CD4-positive, alpha-beta T cell treated with Interferon alpha-2 for 1 hour (primary cell): ENCODE results near the gene GRAMD4.
A peak's percentile ranks its signal among the peaks of the same experiment; 100 is the strongest.
"Not testable (repeated sequence)": the region's sequence is repeated elsewhere in the genome, so short reads cannot be mapped to it uniquely, and the experiment has no call there.

ENCODE experiments used
- DNase-seq, 2 donors: peaks; one replicate each; pipeline ENCODE4 v3.0.0-alpha.2; 2020 to 2022

The GRAMD4 gene

DNA sequence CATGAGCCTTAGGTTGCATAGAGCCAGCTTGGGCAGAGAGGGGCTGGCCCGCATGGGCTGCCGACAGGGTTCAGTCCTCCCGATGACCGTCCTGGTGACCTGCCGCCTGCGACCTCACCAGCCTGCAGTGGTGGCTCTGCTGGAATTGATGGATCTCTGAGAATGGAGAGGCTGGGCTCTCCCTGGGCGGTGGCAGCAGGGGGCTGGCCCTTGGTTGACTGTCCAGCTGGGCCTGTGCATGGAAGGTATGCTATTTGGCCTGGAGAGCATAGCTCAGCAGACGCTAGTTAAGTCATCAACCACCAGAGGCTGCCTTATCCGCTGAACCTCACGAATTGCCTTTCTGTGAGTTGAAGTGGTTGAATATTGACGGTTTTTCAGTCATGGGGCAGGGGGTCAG is 19.7 kb downstream of the GRAMD4 start:
- no peak for DNase-seq

DNA sequence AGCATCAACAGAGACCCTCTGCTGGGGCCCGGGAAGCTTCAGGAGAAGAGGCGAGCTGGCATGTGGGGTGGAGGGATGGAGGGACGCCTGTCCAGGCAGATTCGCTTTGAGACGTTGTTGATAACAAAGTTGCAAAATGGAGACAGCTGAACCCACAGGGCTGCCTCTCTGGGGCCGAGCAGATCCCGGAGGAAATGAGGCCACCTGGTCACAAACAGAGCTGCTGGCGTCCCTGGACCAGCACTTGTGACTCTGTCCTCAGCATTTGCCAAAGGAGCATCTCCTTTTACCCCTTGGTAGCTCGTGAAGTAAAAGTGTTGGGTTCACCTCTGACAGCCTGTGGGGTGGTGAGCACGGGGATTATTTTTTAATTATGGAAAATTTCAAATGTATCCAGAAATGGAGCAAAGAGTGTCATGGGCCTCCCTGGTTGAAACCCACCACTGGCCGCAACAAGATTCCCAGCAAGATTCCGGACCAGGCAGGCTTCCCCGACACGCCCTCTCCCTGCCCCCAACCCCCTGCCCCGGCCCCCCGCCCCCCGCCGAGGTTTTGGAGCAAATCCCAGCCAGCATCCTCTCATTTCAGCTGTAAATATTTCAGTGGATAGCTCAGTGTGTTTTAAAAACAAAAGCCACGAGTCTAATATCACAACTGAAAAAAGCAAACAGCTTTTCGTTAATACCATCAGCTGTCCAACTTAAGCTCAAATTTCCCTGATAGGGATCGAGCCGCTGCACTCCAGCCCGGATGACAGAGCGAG is 20.3 kb downstream of the GRAMD4 start:
- DNase-seq = no peak

DNA sequence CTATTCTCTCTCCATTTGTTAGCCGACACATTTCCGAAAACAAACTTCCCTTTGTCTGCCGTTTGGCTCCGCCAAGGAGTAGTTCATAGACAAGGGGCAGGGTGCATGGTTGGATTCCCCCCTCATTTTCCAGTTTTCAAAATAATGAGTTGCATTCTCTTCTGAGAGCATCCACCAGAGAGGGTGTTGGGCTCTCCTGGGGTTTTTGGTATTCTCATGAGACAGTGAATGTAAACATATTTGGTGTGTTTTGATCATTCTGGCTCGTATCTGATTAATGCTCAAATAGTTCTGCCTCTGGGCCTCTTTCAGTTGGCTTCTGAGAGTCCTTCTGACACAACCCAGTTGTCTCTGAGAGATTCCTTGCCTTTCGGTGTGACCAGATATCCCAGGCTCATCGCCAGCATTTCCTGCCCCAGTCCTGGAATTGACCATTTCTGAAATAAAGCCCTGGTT is 21.7 kb downstream of the GRAMD4 start:
- no peak for DNase-seq

DNA sequence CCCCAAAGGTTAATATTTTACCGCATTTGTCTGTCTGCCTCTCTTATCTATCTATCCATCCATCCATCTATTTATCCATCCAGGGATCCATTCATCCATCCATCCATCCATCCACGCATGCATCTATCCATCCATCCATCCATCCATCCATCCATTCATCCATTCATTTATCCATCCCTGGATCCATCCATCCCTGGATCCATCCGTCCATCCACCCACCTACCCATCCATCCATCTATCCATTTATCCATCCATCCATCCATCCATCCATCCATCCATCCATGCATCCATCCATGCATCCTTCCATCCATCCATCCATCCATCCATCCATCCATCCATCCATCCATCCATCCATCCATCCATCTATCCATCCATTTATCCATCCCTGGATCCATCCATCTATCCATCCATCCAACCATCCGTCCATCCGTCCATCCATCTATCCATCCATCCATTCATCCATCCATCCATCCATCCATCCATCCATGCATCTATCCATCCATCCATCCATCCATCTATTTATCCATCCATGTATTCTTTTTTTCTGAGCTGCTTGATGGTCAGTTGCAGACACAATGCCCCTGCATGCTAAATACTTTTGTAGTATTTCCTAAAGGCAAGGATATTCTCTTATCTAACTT is 22.8 kb downstream of the GRAMD4 start:
- DNase-seq = not testable (repeated sequence)

DNA sequence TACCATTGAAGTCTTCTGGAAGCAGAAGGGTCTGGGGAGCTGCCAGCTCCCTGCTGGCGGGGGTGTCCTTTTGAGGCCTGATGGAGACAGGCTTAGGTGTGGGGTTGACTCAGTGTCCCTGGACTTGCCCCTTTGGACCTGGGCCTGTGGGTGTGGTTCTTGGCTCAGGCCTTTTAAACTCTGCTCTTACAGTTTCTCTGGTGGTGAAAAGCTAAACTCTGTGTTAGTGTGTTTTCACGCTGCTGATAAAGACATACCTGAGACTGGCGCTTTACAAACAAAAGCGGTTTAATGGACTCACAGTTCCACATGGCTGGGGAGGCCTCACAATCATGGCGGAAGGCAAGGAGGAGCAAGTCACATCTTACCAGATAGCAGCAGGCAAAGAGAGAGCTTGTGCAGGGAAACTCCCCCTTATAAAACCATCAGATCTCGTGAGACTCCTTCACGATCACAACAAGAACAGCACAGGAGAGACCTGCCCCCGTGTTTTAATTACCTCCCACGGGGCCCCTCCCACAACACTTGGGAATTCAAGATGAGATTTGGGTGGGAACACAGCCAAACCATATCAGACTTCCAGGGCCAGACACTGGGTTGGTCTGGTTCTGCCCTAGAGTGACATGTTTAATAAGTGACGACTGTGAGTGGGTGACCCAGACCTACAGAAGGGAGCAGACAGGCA is 26.5 kb downstream of the GRAMD4 start:
- DNase-seq = no peak

DNA sequence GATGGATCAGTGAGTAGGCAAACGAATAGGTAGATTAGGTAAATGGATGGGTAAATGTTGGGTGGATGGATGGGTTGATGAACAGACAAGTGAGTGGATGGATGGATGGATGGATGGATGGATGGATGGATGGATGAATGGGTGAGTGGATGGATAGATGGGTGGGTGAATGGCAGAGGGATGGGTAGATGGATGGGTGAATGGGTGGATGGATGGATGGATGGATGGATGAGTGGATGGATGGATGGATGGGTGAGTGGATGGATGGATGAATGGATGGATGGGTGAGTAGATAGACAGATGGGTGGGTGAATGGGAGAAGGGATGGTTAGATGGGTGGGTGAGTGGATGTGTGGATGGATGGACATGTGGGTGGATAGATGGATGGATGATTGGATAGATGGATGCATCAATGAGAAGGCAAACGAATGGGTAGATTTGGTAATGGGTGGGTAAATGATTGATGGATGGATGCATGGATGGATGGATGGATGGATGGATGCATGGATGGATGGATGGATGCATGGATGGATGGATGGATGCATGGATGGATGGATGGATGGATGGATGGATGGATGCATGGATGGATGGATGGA is 28.1 kb downstream of the GRAMD4 start:
- not testable (repeated sequence) for DNase-seq

DNA sequence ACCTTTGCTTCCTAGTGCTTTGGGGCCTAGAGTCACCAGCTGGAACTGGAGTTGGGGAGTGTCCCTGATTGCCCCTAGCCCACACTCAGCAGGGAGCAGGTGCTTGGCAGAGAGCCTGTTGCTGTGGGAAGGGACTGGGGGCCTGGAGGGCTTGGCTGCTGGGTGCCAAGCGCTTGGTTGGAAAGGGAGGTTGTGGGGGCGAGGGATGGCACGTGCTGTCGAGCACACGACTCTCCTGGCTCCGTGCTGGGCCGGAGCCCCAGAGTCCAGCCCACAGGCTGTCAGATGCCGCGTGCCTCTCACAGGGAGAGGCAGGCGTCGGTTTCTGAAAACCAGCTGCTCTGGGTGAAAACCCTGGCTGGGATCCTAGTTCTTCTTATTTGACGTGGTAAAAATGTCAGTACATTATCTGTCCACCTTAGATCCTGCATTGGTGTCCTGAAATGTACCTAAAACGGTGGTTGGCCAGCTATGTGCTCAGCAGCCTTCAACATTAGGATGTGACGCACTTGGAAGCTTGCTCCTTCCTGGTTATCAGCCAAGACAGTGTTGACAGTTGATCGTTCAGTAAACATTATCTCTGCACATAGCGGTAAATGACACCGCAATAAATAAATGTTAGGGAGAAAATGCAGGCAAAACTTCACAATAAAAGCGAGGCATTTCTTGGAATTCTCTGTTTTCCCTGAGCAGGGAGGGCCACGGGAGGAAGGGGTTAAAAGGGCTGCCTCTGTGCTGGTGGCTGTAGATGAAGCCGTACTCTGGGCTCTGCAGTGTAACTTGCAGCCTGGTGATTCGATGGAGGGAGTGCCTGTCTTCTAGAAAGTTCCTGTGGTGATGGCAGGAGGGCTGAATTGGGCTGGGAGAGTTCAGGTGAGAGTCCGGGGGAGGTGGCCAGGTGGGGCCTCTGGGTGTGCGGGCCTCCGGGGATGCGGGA is 29.2 kb downstream of the GRAMD4 start:
- no peak for DNase-seq

DNA sequence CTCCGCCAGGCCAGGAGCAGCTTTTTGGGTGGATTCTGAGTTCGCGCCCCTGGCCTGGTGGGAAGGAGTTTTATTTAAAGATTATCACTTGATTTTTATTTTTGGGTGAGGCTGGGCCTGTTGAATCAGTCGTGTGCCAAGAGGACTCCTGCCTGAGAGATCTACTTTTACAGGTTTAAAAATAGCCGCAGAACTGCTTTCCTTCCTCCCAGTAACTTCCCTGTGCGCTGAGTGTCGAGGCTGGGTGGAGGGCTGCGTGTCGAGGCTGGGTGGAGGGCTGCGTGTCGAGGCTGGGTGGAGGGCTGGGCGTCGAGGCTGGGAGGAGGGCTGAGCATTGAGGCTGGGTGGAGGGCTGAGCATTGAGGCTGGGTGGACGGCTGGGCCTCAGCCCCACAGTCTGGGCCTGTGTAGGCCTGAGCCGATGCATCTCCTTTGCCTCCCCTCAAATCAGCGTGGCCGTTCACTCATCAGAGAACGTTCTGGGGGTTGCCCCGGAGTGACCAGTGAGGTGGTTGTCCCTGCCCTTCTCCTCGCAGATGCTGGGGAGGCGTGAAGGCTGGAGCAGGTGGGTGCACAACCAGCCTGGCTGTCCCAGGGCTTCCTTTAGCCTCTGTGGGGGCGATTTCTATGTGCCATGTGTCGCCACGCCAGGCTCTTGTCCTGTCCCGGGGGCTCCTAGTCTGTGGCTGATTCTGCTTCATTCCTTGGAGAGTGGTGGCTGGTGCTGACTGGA is 30.1 kb downstream of the GRAMD4 start:
- DNase-seq = no peak

DNA sequence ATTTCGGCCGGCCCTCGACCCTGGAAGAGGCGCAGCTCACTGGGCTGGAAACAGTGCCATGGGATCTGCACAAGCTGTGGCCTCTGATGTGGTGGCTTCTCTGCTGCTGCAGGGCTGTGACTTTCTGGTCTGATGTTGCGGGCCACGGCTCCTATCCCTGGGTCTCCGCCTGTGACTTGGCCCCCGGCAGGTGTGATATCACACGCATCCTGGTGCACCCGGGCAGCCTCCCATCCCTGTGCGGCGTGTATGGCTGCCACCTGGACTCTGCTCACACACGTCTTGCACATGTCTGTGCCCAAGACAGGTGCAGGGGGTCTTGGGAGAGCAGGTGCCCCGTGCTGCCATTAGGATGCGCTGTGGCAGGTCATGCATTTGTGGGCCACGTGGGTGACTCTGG is 31.1 kb downstream of the GRAMD4 start:
- DNase-seq = no peak

DNA sequence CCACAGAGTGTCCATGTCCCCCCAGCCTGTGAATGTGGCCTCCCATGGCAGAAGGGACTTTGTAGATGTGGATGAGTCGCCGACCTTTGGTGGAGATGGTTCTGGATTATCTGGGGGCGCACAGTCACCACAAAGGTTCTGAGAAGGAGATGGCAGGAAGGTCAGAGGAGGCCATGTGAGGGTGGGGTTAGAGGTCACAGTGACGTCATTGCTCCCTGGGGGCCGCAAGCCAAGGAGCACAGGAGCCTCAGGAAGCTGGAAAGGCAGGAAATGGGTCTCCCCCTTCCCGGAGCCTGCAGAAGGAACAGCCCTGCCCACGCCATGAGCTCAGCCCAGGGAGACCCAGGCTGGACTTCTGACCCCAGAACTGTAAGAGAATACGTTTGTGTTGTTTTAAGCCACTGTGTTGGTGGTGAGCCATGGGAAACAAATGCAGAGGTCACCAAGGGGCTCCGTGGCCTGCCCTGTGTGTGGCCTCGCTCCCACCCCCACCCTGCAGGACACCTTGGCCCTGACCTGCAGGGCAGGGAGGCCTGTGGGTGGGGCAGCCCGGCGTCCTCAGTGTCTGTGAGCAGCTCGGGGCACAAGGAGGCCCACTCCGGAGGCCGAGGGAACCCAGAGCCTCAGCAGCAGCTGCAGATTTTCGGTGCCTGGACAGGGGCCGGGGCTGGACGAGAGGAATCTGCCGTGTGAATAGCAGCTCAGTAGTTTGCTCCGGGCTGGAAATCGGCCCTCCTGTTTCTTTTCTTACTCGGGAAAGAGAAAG is 32.1 kb downstream of the GRAMD4 start:
- no peak for DNase-seq

DNA sequence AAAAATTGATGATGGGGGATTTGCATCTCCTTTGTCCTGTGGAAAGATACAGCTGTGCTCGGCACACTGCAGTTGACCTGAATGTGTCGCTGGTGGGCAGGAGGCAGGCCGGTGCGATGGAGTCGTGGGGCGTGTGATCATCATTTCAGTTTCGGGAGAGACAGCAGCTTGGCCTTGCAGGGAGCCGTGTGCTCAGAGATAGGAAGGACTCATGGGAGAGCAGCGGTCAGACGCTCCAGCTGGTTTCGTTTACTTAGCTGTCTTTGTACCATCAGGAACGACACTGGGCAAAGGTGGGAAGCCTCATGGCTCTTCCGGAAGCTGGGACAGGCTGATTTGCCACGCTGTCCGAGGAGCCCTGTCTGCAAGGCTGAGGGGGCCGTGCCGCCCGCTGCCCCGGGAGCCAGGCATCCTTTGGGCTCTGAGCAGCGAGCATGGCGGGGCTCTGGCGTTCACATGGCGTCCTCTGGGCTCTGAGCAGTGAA is 32.7 kb downstream of the GRAMD4 start:
- no peak for DNase-seq

DNA sequence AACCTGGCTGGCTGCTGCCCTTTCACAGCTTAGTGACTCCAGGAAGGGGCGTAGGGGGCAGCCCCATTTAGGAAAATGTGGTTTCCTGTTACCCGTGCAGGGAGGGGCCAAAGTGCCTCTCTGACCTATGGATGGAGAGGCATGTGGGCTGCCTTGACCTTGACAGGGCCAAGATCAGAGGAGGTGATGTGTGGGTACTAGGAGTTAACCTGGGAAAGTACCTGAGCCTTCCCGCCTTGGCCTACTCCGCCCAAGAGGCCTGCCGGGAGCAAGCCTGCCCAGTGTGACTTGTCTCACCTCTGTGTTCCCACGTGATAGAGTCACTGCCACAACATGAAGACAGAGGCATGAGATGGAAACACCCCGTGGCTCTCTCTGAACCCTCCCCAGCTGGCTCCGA is 33.4 kb downstream of the GRAMD4 start:
- DNase-seq = peak in 1 of 2 donors; percentile 12

DNA sequence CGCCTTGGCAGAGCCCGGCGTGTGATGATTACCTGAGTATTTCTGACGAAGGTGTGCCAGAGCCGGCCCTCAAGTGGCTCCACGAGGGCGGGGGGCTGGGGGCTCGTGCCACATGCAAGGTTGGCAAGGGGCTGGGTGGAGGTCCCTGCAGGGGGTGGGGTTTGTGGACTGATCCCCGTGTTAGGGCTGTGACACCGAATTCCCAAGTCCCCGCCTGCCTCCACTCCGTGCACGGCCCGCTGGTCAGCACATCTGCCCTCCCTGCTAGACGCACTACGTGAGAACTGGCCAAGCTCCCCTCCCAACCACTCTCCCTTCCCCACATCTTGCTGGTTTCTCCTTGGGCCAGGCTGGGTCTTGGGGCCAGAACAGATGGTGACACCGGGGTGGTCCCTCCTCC is 34.2 kb downstream of the GRAMD4 start:
- DNase-seq = no peak

DNA sequence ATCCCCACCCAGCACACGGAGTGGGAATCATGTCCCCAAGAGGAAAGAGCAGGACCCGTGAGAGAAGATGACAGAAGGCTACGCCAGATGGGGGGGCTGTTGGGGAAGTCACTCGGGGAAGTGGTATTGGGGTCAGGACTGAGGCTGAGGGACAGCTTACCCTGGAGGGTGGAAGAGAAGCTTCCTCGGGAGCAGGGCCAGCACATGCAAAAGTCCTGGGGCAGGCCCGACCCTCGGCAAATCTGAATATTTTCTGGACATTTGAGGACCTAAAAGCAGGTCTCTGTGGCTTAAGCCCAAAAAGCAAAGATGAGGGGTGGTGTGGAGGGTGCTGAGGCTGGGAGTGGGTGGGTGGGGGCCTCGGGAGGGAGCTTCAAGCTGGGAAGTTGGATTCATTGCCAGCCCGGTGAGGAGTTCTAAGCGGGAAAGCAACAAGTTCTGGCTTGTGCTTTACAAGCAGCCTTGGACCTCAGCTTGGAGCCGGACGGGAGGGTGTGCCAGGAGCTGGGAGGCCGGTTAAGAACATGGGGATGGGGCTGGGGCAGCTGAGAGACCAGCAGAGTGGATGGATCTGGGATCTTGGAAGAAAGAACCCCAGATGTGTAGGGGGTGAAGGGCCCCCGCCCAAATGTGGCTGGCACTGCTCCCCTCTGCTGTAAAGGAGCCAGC is 34.9 kb downstream of the GRAMD4 start:
- no peak for DNase-seq

DNA sequence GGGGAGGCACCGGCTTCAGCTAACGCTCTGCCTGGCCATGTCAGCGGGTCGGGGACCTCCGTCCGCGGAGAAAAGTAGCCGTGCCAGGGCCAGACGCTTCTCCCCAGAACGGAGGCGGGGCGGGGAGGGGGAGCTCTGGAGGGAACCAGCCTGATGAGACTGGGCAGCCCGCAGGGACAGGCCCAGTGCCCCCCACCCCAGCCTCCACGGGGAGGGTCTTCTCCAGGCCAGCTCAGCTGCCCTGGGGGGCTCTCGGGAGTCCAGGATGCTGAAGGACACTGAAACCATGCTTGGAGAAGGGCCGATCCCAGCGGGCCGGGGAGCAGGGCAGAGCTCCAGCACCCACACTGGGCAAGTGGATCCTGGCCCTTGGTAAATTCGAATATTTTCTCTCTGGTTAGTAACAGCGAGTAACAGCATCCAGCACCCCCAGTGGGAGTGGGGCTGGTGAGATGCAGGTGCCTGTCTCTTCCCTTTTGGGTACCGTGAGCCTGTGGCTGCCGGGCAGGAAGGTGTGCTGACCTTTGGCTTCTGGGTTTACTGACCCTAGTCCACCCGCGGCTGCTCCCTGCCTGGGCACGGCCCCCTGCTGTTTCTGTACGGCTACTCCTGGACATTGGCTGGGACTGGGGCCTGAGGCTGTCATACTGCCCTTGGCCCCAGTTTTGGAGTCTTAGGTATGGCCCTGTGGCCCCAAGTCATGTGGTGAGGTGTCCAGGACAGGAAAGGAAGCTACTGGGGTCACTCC is 35.8 kb downstream of the GRAMD4 start:
- no peak for DNase-seq

DNA sequence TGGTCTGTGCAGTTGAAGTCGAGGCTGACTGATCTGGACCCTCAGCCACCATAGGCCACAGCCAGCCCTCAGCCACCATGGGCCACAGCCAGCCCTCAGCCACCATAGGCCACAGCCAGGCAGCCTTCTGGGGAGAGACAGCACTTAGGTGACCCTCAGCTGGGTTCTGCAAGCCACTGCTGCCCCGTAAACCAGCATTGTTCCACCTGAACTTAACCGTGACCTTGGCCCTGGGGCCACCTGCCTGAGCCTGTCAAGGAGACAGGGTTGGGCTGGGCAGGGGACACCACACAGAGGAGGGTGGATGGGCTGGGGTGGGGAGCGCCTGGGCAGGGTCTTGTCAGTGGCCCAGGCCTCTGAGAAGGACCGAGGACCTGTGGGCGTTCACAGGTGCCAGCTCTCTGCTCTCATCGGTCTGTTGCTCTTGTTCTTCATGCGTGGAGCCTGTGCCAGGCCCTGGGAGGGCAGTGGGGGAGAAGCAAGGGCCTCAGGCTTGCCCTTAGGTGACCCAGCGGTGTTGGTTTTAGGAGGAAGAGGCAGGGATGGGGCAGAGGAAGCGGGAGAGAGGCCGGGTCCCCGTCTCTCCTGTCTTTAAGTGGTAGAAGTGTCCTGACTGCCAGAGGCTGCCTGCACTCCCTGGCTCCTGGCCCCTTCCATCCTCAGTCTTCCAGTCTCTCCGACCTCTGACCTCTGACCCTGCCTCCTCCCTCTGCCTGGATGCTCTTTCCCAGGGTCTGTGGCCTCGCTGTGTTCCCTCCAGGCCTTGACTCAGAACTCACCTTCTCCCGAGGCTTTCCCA is 36.9 kb downstream of the GRAMD4 start:
- DNase-seq = no peak

DNA sequence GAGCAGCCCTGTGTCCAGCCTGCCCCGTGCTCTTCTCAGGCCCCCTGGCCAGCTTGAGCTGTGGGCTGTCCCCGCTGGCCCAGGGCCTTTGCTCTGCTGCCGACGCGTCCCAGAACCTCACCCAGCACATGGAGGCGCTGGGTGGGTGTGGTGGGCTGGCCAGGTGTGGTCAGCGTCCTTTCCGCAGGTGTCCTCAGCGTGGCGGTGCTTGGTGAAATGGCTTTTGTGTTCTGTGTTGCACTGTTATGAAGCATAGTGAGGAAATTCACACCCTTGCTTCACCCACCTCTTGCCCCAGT is 37.4 kb downstream of the GRAMD4 start:
- no peak for DNase-seq
